HG03159 (cell line): ENCODE measurements around the gene OAF.
"Not testable (repeated sequence)": the region's sequence is repeated elsewhere in the genome, so short reads cannot be mapped to it uniquely, and the experiment has no call there.

Source experiments
- ATAC-seq: cut with Tn5 transposase; IDR thresholded peaks from one replicate; pipeline ENCODE4 v1.9.1; 2021; ENCODE audit warnings: mild to moderate bottlenecking, moderate library complexity; ENCODE audit not compliant: unreplicated experiment

The OAF gene

GRCh38 chr11:120261931-120262330 lies 51.1 kb downstream of the OAF start:
- ATAC-seq: no peak

- ATAC-seq: no peak
These were observed 56.5 kb downstream of the OAF start for GRCh38 chr11:120267319-120267718.

GRCh38 chr11:120268686-120269085 lies 57.9 kb downstream of the OAF start:
- ATAC-seq: no peak

GRCh38 chr11:120270386-120270785 lies 59.6 kb downstream of the OAF start:
- ATAC-seq: no peak

GRCh38 chr11:120271672-120272071 lies 60.8 kb downstream of the OAF start:
- ATAC-seq: no peak

- ATAC-seq: no peak
These were observed 61.5 kb downstream of the OAF start for GRCh38 chr11:120272303-120272702.

GRCh38 chr11:120273432-120273831 lies 62.6 kb downstream of the OAF start:
- ATAC-seq: no peak

GRCh38 chr11:120273956-120274355 lies 63.1 kb downstream of the OAF start:
- not testable (repeated sequence) for ATAC-seq

- ATAC-seq: no peak
These were observed 68.7 kb downstream of the OAF start for GRCh38 chr11:120279502-120279901.
